MM.1S (cell line): ENCODE results near the gene SLFN12L.

Experiments
- CTCF ChIP-seq: fragments of 300-600 bp; sonication (generic); IDR thresholded peaks from 2 replicates; pipeline ENCODE4 v1.5.1; 2016; ENCODE audit warnings: antibody characterized with exemption, low read length, mixed read lengths
- EZH2 ChIP-seq: fragments of 300-600 bp; sonication (generic); optimal IDR thresholded peaks from 2 replicates; pipeline ENCODE3; 2017; ENCODE audit warnings: low read depth, mild to moderate bottlenecking, antibody characterized with exemption, low read length, mixed read lengths

GRCh38 chr17:35543856-35544255 lies 6.4 kb upstream of the SLFN12L start:
- TF ChIP-seq CTCF = no peak
- no peak for TF ChIP-seq EZH2
